Jurkat, Clone E6-1 (cell line): ENCODE data around the gene POLK.
"Not testable (repeated sequence)": the region's sequence is repeated elsewhere in the genome, so short reads cannot be mapped to it uniquely, and the experiment has no call there.

Experiments
- DNase-seq: peaks from one replicate; pipeline ENCODE4 v3.0.0-alpha.2; 2011; ENCODE audit warnings: low read depth, low spot score
- H3K4me3 ChIP-seq: 2 replicates; pipeline ENCODE4 v1.5.1; 2011; ENCODE audit warnings: mild to moderate bottlenecking, low read length, control low read depth, moderate library complexity

The POLK gene

DNA sequence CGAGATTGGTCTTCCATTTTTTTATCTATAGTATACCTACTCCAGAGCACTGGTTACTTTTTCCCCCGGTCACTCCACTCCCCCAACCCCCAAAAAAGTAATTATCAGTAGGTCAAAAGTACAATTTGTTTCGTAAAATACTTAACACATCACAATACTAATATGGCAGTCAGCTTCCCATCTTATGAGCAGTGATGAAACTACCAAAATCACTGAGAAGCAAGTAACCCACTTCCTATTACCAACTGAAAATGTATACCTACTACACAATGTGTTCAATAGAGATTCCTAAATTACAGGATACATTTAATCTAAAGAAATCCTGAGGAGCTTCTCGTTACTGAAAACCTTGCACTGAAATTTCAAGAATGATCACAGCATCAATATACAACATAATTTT is 2.1 kb upstream of the POLK start:
- H3K4me3 ChIP-seq: peak overlapping the region; percentile 80
- DNase-seq: no peak

DNA sequence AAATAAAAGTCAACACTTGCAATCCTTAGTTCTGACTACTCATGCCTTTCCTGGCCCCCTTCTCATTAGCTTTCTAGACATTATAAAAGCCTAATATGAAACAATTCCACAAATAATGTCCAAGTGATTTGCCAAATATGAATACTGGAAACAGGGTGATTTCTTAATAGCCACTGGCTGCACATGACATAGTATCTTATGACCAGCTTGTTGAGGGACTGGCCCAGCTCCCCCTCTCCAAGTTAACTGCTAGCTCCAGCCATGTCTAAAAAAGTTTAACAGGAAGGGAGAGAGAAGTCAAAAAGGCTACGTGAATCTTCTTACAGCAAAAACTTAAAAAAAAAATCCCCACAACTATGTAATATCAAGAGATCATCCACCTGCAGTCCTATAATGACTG is 1.7 kb upstream of the POLK start:
- H3K4me3 ChIP-seq: peak overlapping the region; percentile 80
- DNase-seq: no peak

DNA sequence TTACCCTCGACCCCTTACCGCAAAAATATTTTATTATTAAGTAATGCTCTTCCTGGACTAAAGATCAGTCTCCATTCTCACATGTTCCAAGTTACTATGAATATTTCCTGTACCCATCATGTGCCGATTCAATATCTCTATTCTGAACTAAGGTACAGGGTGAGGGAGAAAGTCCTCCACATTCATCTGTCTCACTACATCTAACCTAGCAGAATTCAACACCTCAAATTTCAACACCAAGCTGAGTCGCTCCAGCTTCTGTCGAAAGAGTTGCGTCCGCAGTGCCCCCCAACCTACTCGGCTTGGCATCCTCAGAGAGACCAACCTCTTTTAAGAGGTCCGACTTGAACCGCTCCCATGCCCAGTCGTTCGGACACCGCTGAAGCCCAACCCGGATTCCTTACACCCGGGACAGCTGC is 1.3 kb upstream of the POLK start:
- H3K4me3 ChIP-seq: peak overlapping the region; percentile 80
- DNase-seq: no peak

DNA sequence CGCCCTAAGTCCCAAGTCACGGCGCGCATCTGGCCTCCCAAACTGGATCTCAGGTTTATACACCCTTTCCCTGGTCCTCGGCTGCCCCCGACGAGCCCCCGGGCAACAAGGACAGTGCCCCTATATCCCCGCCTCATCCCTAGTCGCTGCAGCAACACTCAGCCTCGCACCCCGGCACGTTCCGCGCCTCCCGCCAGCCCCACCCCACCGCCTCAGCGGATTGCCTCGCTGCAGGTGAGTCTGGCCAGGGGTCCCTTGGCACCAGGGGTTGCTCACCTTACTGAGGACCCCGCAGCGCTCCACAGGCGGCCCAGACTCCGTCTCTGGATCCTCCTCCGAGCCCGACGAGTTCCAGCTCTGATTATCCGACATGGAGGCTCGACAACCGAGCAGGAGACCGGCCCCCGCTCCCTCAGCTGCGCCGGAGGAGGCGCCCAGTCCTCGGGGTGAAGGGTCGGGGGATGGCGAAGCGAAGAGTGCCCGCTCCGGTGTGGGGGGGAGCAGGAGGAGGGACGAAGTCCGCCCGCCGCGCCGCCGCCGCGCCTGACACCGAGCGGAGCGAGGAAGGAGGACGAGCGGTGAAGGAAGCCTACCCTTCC is 756 bp upstream of the POLK start:
- peak overlapping the region; percentile 80 for H3K4me3 ChIP-seq
- no peak for DNase-seq

DNA sequence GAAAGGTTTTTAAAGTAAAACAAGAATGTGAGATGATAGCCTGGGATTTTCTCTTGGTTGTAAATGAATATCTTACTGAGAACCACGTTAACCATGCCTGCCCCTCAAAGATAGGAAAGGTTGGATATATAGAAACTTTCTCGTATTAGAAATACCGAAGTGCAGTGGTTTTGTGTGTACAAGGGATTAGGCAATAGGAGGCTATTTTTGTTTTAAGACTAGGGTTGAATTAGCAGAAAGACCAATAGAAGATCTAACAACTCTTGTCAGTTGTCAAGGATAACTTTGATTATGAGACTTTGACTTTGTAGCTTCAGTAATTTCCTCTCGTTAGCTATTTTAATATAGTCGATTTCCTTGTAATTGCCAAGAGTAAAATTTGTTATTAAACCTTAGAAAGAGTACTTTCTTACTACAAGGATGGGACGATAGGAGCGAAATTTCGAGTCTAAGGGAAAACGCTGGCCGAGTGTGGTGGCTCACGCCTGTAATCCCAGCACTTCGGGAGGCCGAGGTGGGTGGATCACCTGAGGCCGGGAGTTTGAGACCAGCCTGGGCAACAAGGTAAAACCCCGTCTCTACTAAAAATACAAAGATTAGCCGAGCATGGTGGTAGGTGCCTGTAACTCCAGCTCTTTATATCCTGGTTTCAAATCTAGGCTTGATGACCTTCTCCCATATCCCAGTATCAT is 838 bp downstream of the POLK start:
- H3K4me3 ChIP-seq: peak overlapping the region; percentile 80
- DNase-seq: no peak

DNA sequence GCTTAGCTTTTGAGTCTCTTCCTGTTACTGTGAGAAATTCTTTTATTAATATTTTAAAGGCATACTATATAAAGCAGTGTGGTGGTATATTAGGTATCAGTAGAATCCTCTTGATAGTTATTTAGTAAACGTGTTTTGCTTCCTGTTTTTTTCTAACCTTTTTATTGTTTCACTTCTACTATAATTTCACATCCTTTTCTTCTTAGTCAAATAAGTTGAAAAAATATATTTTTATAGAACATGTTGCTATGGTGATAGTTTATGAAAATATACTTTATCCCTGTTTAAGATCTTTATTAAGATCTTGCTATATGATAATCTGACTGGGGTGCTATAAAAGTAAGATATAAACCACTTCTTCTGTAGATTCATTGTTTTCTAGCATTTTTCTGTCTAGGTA is 2.1 kb downstream of the POLK start:
- DNase-seq: no peak
- H3K4me3 ChIP-seq: no peak overlapping the region

DNA sequence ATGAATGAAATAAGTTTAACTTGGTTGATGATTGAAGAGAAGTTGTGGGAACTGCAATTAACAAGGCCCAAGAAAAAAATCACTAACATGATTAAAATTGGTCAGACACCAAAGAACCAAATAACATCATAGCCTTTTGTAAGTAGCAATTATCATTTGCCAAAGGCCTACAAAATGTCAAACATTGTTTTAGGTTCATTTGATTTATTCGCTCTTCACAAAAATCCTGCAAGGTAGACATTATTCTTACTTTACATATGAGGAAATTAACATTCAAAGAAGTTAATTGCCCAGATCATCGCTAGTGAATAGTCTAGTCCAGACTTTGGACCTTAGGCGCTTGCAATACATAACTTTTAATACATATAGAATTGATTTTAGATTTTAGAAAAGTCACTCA is 2.6 kb downstream of the POLK start:
- DNase-seq: no peak
- H3K4me3 ChIP-seq: no peak overlapping the region

DNA sequence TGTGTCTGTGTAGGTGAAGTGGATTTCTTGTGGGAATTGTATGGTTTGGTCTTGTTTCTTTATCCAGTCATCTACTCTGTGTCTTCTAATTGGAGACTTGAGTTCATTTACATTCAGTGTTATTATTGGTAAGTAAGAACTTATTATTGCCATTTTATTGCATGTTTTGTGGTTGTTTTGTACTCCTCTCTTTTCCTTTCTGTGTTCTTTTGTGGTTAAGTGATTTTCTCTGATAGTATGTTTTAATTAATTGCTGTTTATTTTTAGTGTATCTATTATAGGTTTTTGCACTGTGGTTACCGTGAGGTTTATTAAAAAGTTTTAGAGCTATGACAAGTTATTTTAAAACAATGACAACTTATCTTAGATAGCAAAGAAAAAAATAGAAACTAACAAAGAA is 8.1 kb downstream of the POLK start:
- no peak for DNase-seq

DNA sequence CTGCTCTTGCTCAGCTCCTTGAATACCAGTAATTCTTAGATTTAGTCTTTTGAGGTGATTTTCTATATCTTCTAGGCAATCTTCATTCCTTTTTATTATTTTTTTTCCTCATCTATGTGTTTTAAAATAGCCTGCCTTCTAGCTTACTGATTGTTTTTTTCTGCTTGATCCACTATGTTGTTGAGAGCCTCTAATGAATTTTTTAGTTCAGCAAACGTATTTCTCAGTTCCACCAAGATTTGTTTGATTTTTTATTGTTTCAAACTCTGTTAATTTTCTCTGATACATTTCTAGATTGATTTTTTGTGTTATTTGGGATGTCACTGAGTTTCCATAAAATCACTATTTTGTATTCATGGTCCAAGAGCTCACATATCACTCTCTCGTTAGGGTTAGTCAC is 9.5 kb downstream of the POLK start:
- H3K4me3 ChIP-seq: no peak overlapping the region
- no peak for DNase-seq

More for the DNA sequence above, 8.1 kb downstream of the POLK start:
- H3K4me3 ChIP-seq: no peak overlapping the region

DNA sequence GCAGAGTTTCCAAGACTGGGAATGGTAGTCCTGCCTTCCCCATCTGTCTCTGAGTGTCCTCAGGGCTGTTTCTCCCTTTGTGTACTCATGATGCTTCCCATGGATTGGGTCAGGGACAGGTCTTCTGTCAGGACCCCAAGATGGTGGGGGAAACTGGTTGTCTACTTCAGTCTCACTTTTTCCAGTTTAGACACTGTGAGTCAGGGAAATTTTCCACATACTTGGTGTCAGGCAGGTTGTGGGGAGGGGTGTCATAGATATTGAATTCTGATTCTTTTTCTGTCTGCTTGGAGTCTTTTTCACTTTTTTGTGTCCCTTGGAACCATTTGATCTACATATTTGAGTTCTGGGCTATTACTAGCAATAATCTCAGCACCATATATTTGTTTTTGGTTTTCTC is 10.3 kb downstream of the POLK start:
- DNase-seq: no peak
- no peak overlapping the region for H3K4me3 ChIP-seq

DNA sequence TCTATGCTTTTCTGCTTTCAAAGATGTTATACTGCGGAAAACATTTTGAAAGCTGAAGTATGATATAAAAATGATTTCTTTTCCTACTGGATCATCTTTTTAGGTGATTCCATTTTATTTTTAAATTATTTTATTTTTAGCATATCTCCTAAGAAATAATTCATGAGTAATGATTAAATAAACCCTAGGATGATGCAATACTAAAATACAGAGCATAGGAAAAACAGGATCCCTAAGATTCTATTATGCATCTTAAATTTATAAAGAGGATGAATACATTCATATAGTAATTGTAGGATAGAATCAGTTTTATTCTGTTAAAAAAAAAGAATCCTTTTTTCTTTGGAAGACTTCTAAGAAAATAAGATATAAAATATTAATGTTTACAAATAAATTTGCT is 10.9 kb downstream of the POLK start:
- H3K4me3 ChIP-seq: no peak overlapping the region

DNA sequence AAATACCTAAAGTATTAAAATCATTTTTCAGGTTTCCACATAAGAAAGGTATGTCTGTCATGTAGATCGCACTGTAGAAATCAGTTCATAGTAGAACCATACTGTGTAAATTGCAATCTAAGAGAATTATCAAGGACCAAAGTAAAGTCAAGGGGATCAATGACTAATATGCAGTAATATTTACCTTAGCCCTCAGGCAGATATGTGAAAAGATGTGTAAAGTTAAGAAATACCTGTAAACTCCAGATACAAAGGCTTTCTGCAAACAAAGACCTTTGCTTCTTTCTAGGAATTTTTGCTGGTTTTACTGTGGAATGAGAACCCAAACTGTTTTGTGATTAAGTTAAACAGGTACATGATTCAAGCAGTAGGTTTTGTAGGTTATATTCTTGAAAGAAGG is 11.6 kb downstream of the POLK start:
- DNase-seq: no peak
- H3K4me3 ChIP-seq: no peak overlapping the region

More for the DNA sequence above, 10.9 kb downstream of the POLK start:
- no peak for DNase-seq

DNA sequence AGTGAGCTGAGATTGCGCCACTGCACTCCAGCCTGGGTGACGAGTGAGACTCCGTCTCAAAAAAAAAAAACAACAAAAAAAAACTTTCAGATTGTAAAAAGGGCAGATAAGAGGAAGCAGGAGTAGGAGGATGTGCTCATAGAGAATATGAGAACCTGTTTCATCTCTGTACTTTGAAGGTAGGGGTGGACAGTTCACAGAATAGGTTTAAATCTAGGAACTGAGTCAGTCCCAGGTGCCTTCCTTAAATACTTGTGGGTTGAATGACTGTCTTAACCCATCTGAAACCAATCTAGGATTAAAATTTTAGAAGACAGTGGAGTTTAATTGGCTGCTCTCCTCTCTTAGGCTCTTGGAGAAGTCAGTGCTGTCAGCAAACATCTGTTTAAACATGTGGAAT is 12.4 kb downstream of the POLK start:
- no peak overlapping the region for H3K4me3 ChIP-seq
- DNase-seq: no peak

DNA sequence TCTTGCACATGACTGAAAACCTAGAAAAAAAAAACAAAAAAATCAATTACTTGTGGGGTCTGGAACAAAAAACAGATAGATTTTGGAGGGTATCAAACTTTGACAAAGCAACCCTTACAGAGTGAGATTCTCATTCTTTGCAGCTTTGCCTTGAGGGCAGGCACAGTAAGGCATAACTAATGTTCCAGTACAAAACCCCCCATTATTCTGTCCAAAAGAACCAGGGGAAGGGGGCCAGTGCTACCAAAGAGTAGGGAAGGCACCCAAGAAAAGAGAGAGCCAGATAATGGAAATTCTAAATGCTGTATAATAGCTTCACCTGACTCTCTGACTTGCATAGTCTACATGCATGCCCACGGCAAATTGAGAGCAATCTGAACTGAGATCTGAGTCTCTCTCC is 12.9 kb downstream of the POLK start:
- H3K4me3 ChIP-seq: no peak overlapping the region
- DNase-seq: no peak

DNA sequence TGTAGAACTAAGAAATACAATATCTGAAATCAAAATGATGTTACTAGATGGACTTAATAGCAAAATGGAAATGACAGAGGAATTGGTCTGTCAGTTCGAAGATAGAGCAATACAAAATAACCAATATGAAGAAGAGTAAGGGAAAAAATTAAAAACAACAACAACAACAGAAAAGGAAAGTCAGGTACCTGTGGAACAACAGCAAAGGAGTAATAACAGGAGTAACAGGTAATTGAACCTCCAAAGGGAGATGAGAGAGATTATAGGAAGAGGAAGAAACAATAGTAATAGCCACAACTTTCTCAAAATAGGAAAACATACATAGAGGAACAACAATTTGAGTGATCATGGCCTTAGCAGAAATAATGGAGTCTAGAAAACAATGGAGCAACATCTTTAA is 13.7 kb downstream of the POLK start:
- no peak for DNase-seq
- no peak overlapping the region for H3K4me3 ChIP-seq

DNA sequence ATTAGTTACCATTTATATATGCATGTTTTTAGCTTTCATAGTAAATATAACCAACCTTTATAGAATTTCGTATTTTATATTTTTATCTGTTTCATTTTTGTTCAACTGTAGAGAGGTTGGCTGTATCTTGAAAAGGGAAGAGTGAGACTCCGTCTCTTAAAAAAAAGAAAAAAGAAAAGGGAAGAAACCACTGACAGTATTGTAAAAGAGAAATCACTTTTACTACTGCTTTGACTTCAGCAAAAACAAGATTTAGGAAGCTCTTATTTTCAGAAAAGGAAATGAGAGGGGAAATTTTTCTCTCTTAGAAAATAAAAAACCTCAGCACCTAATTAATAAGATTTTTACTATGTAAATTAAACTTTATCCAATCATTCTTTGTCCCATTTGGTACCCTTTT is 14.4 kb downstream of the POLK start:
- H3K4me3 ChIP-seq: no peak overlapping the region
- no peak for DNase-seq

DNA sequence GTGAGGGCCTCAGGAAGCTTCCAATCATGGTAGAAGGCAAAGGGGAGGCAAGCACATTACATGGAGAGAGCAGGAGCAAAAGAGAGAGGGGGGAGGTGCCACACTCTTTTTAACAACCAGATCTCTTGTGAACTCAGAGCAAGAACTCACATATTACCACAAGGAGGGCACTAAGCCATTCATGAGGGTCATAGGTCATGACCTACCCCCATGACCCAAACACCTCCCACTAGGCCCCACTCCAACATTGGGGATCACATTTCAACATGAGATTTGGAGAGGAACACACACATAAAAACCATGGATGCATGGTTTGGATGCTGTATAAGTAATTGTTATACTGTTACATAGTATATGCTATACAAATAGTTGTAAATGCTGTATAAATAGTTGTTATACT is 17.5 kb downstream of the POLK start:
- DNase-seq: no peak
- H3K4me3 ChIP-seq: no peak overlapping the region

DNA sequence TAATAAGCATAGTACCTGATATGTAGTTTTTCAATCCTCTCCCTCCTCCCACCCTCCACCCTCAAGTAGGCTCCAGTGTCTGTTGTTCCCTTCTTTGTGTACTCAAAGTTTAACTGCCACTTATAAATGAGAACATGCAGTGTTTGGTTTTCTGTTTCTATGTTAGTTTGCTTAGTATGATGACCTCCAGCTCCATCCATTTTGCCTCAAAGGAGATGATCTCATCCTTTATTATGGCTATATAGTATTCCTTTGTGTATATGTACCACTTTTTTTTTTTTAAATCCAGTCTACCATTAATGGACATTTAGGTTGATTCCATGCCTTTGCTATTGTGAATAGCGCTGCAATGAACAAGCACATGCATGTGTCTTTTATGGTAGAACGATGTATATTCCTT is 20.5 kb downstream of the POLK start:
- H3K4me3 ChIP-seq: no peak overlapping the region
- DNase-seq: no peak

DNA sequence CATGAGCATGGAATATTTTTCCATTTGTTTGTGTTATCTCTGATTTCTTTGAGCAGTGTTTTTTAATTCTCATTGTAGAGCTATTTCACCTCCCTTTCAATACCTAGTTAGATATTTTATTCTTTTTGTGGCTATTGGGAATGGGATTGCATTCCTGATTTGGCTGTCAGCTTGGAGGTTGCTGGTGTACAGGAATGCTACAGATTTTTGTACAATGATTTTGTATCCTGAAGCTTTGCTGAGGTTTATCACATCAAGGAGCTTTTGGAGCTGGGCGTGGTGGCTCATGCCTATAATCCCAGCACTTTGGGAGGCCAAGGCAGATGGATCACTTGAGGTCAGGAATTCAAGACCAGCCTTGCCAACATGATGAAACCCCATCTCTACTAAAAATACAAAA is 22.0 kb downstream of the POLK start:
- DNase-seq, H3K4me3 ChIP-seq: not testable (repeated sequence)

DNA sequence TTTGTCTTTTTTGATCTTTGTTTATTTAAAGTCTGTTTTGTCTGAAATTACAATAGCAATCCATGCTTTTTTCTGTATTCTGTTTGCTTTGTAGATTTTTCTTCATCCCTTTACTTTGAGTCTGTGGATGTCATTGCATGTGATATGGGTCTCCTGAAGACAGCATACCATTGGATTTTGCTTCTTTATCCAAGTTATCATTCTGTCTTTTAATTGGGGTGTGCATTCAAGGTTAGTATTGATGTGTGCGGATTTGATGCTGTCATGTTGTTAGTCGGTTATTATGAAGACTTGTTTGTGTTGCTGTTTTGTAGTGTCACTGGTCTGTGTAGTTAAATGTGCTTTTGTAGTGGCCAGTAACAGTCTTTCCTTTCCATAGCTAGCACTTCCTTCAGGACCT is 23.0 kb downstream of the POLK start:
- no peak for DNase-seq
- H3K4me3 ChIP-seq: no peak overlapping the region

DNA sequence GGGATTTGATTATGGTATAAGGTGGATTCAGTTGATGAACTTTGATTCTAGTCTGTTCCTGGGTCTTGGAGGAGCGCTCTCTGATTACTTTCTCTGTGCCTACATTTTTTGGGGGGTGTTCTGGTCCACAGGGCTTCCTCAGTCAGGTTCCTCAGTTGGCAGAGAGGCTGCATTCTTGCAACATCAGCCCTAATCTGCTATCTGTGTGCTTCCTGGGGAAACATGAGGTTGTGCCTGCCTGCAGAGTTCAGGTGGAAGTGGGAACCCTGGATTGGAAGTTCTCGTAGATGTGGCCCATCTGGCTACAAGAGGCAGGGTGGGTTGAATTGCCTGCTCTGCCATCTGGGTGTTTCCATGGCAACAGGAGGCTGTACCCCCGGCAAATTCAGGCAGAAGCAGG is 24.5 kb downstream of the POLK start:
- no peak for DNase-seq
- H3K4me3 ChIP-seq: no peak overlapping the region
